Mucosa of stomach (tissue), 1 donor: ENCODE results near the gene APBB1IP.
"Not testable (repeated sequence)": the region's sequence is repeated elsewhere in the genome, so short reads cannot be mapped to it uniquely, and the experiment has no call there.

Source experiments
- H3K27me3 ChIP-seq: one replicate; pipeline ENCODE4 v1.7.0; 2013; ENCODE audit warnings: mild to moderate bottlenecking, low read length; ENCODE audit not compliant: control insufficient read depth, insufficient read depth
- H3K36me3 ChIP-seq: one replicate; pipeline ENCODE4 v1.7.0; 2013; ENCODE audit warnings: low read length; ENCODE audit not compliant: control insufficient read depth, insufficient read depth
- H3K4me1 ChIP-seq: one replicate; pipeline ENCODE4 v1.7.0; 2013; ENCODE audit warnings: mild to moderate bottlenecking, low read length; ENCODE audit not compliant: control insufficient read depth, insufficient read depth
- H3K4me3 ChIP-seq: one replicate; pipeline ENCODE4 v1.7.0; 2013; ENCODE audit warnings: low read length
- H3K9ac ChIP-seq: one replicate; pipeline ENCODE4 v1.7.0; 2013; ENCODE audit warnings: mild to moderate bottlenecking, low read length, moderate library complexity
- H3K9me3 ChIP-seq: one replicate; pipeline ENCODE4 v1.7.0; 2013; ENCODE audit warnings: mild to moderate bottlenecking, low read length, moderate library complexity; ENCODE audit not compliant: control insufficient read depth
- donor health status: Pancreatic carcinoma.

APBB1IP gene

DNA sequence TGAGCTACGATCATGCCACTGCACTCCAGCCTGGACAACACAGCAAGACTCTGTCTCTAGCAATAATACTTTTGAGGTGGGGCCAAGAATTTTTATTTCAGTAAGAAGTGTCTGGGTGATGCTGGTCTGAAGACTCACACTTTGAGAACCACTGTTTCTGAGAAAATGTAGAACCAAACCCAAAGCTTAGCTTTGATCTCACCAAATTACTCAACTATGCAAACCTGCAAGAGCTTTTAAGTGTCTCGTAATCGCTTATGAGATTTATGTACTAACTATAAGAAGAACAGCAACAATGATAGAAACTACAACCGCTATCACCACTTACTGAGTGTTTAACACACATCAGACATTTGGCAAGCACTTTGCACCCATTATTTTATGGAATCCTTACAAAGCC is 29.5 kb downstream of the APBB1IP start:
- Histone ChIP-seq H3K36me3 (no peaks in the 10 kb centered on the region), H3K9me3 (no peaks in the 10 kb centered on the region), H3K4me1 (no peaks in the 10 kb centered on the region), H3K9ac (no peak overlapping the region), H3K27me3 (no peaks in the 10 kb centered on the region), H3K4me3 (no peak overlapping the region)

DNA sequence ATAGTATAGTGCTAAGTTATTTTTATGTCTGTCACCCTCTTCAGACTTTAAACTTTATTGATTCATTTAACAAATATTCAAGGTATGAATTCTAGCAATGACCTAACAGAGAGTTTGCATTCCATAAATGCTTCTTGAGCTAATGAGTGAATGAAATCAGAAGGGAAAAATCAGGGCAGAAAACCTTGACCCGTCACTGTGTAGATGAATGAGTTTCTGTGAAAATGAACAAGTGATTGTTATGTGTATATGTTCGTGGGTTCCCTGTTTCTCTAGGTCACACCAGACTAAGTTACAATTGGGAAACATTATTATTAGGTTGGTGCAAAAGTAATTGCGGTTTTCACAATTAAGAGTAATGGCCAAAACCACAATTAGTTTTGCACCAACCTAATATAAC is 30.1 kb downstream of the APBB1IP start:
- Histone ChIP-seq H3K4me1 (no peaks in the 10 kb centered on the region), H3K9ac (no peak overlapping the region), H3K4me3 (no peak overlapping the region), H3K36me3 (no peaks in the 10 kb centered on the region), H3K9me3 (no peaks in the 10 kb centered on the region), H3K27me3 (no peaks in the 10 kb centered on the region)

DNA sequence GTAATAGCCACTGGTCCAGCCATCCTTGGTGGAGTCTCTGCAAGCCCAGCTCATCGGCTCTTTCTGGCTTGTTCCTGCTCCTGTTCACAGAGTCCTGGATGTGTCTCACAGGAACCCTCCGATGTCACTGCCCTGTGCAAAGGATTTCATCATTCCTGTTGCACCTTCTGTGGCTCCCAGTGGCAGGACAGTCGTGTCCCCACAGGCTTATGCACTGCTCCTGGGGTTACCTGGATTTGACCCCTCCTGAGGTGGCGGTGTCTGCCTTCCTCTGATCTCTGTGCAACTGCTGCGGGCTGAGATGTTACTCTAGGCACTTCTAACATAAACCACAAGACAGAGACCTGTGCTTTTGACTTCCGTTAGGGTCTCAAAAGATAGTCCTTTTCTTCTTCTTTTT is 30.6 kb downstream of the APBB1IP start:
- Histone ChIP-seq H3K9ac (no peak overlapping the region), H3K9me3 (no peaks in the 10 kb centered on the region), H3K27me3 (no peaks in the 10 kb centered on the region), H3K4me1 (no peaks in the 10 kb centered on the region), H3K36me3 (no peaks in the 10 kb centered on the region), H3K4me3 (no peak overlapping the region)

DNA sequence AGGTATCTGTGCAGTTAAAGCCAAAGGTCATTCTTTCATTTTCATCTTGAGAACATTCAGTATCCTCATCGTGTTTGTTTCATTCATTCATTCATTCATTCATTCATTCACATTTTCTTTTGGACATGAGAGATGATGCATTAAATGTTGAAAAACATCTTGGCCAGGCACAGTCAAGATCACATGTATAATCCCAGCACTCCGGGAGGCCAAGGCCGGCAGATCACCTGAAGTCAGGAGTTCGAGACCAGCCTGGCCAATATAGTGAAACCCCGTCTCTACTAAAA is 34.3 kb downstream of the APBB1IP start:
- Histone ChIP-seq H3K27me3 (no peaks in the 10 kb centered on the region), H3K9ac (no peak overlapping the region), H3K4me3 (no peak overlapping the region), H3K36me3 (no peaks in the 10 kb centered on the region), H3K9me3 (no peaks in the 10 kb centered on the region), H3K4me1 (no peaks in the 10 kb centered on the region)

DNA sequence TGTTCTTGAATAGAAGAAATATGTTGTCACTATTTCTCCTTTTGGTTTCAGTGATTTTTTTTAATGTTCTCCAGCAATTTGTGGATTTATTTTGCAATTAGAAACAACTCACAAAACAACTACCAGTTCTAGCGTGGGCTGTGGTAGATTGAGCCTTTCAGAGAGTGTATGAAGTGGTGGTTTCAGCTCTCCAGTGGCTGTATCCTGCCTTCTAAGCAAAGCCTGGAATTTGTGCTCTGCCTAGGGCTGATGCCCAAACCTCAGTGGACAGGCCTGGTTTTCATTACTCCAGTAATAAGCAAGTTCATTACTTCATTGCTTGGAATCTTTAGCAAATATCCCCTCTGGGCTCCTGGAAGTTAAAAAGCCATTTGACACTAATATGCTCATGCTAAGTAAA is 35.9 kb downstream of the APBB1IP start:
- Histone ChIP-seq H3K9me3 (no peaks in the 10 kb centered on the region), H3K4me3 (no peak overlapping the region), H3K36me3 (no peaks in the 10 kb centered on the region), H3K27me3 (no peaks in the 10 kb centered on the region), H3K9ac (no peak overlapping the region), H3K4me1 (no peaks in the 10 kb centered on the region)

DNA sequence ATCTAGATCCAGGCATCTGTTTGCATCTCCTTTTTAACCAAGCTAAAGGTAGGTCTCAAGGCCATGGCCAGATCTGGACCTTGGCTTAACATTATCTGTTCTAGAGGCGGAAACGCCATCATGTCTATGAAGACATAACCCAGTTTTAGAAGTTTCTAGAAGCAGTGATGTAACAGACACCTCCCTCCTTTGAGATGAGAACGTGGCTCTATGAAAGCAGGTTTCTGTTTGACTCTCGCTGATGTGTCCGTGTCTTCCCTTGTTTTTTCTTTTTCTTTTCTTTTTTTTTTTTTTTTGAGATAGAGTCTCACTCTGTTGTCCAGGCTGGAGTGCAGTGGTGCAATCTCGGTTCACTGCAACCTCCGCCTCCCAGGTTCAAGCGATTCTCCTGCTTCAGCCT is 36.7 kb downstream of the APBB1IP start:
- H3K4me3 ChIP-seq, H3K9me3 ChIP-seq, H3K36me3 ChIP-seq, H3K27me3 ChIP-seq, H3K4me1 ChIP-seq, H3K9ac ChIP-seq: not testable (repeated sequence)

DNA sequence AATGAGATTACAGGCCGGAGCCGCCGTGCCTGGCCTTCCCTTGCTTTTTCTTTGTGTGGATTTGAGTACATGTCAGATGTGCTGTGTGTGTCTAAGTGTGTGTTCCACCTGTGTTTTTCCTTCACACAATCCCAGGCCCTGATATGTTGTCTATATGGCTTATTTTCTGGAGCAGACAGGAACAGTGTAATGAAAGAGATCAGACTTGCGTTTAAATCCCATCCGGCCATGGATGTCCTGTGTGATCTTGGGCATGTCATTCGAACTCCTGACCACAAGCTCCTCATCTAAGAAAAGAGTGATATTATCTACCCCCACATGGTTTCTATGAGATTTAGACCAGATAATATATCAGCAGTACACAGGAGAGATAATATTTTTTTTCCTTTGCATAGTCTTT is 37.2 kb downstream of the APBB1IP start:
- Histone ChIP-seq H3K27me3 (no peaks in the 10 kb centered on the region), H3K4me1 (no peaks in the 10 kb centered on the region), H3K36me3 (no peaks in the 10 kb centered on the region), H3K9ac (no peak overlapping the region), H3K4me3 (no peak overlapping the region), H3K9me3 (no peaks in the 10 kb centered on the region)

DNA sequence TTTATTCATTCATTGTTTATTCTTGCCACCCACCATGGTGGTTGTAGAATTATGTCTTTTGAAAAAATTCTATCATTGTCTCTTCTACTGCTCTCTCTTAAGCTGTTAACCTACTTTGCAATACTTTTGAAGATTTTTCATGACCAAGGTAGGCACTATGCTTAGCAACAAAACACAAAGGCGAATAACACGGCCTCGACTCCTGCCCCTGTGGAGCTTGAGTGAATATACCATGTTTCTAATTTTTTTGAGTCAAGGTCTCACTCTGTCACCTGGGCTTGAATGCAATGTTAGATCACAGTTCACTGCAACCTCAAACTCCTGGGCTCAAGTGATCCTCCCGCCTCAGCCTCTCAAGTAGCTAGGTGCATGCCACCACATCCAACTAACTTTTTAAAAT is 39.4 kb downstream of the APBB1IP start:
- Histone ChIP-seq H3K4me3 (no peak overlapping the region), H3K27me3 (no peaks in the 10 kb centered on the region), H3K9ac (no peak overlapping the region), H3K9me3 (no peaks in the 10 kb centered on the region), H3K36me3 (no peaks in the 10 kb centered on the region), H3K4me1 (no peaks in the 10 kb centered on the region)

DNA sequence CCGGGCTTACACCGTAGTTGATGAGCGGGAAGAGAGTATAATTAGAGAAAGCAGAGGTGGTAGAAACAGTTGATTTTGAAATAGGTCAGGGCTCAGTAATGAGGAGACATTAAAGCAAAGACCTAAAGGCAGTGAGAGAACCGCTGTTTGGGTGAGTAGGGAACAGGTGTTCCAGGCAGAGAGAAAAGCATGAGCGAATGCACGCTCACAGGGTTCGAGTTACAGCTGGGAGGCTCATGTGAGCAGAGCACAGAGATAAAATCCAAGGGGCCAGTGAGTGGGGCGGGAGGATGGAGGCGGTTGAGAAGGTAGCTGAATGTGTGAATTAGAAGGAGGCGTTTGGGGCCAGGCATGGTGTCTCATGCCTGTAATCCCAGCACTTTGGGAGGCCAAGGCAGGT is 39.9 kb downstream of the APBB1IP start:
- no peaks in the 10 kb centered on the region for H3K36me3 ChIP-seq
- H3K27me3 ChIP-seq, result no peaks in the 10 kb centered on the region
- no peak overlapping the region for H3K9ac ChIP-seq
- H3K4me3 ChIP-seq, result no peak overlapping the region
- no peaks in the 10 kb centered on the region for H3K4me1 ChIP-seq
- H3K9me3 ChIP-seq, result no peaks in the 10 kb centered on the region

DNA sequence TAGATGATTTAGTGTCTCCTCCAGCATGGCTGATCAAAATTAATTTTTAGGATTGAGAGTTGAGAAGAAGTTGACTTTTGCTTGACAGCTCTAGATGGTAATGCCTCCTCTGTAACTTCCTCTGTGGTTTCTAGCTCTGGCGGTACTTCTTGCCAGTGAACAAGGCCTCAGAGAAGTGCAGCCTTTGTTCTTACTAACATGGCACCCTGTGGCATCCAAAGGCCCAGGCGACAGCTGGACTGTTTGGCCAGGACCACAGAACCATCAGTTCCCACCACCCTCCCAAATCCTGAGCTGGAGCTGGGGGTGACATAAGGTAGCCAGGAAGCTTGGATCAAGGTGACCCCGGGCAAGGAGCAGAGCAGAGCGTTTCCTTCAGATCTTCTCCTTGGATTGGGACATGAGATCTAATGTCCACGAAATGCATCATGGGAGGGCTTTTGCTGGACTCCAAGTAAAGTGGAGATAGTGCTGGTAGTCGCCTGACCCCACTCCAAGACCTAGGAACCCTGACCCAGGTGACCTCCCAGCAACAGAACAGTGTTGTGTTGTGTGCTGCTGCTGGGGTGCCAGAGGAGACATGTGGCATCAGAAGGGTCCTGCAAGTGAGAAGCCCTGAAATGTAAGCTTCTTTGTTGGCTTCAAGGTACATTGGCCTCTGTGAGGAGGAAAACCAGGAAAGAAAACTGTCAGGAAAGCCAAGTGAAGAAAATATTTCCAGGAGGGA is 41.8 kb downstream of the APBB1IP start:
- H3K36me3 ChIP-seq, result no peaks in the 10 kb centered on the region
- no peaks in the 10 kb centered on the region for H3K9me3 ChIP-seq
- H3K4me1 ChIP-seq, result no peaks in the 10 kb centered on the region
- no peaks in the 10 kb centered on the region for H3K27me3 ChIP-seq
- no peak overlapping the region for H3K4me3 ChIP-seq
- H3K9ac ChIP-seq, result no peak overlapping the region

DNA sequence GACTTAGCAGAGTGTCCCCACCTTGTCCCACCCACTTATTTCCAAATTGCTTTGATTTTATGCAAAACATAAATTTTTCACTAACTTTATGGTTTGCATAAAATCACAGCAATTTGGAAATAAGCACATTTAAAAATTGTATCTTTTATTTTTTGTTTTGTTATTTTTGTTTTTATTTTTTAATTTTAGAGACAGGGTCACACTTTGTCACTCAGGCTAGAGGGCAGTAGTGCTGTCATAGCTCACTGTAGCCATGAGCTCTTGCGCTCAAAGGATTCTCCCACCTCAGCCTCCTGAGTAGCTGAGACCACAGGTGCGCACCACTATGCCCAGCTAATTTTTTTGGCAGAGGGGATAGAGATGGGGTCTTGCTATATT is 43.2 kb downstream of the APBB1IP start:
- Histone ChIP-seq H3K36me3 (no peaks in the 10 kb centered on the region), H3K27me3 (no peaks in the 10 kb centered on the region), H3K9ac (no peak overlapping the region), H3K9me3 (no peaks in the 10 kb centered on the region), H3K4me3 (no peak overlapping the region), H3K4me1 (peaks cover 8% of the 10 kb centered on the region)

DNA sequence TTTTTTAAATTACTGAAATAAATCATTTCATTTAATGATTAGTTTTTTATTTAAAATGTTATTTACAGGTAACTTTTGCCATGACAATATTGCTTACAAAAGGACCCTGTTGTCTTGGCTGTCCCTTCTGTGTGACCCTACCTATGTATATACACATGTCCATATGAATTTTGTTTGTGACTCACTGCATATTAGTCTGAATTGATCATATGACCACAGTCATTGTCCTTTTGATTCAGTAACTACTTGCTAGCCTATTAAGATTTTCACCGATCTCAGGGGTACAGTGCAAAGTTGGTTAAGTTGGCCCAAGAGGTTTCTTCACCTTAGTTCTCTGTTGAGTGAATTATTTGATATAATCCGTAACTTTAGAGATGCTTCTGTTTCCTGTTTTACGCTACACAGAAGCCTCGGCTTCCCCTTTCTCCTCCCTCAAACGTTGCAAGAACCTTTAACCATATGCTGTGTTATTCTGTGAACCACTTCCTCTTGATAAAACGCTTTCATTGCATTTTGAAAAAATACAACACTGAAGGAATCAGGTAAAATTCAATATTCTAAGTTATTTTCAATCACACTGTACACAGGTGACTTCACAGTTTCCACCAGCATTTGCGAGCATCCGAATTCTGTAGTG is 43.9 kb downstream of the APBB1IP start:
- H3K9ac ChIP-seq, result no peak overlapping the region
- H3K27me3 ChIP-seq, result no peaks in the 10 kb centered on the region
- peaks cover 8% of the 10 kb centered on the region for H3K4me1 ChIP-seq
- H3K9me3 ChIP-seq, result no peaks in the 10 kb centered on the region
- no peaks in the 10 kb centered on the region for H3K36me3 ChIP-seq
- no peak overlapping the region for H3K4me3 ChIP-seq

DNA sequence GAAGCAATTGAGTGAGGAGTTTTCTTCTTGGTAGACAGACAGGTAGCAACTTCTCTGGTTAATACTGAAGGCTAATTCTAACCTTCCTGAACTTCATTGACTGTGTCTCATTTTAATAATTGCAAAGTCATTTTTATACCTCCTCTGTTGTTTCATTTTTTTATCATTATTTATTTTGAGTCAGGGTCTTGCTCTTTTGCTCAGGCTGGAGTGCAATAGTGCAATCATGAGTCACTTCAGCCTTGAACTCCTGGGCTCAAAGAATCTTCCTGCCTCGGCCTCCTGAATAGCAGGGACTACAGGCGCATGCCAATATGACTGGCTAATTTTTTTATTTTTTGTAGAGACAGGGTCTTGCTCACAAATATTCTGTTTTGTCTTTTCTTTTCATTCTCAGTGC is 45.4 kb downstream of the APBB1IP start:
- Histone ChIP-seq H3K9ac (no peak overlapping the region), H3K27me3 (no peaks in the 10 kb centered on the region), H3K4me3 (no peak overlapping the region), H3K9me3 (no peaks in the 10 kb centered on the region), H3K36me3 (no peaks in the 10 kb centered on the region), H3K4me1 (peaks cover 8% of the 10 kb centered on the region)
